Measurements from ENCODE around the gene C9orf40.
A peak's percentile ranks its signal among the peaks of the same experiment; 100 is the strongest.

Gene C9orf40

GRCh38 chr9:74960561-74960960, 7.8 kb upstream of the C9orf40 start:
- DNase-seq (ENCODE audit: extremely low spot score) = no peak
- CTCF ChIA-PET = interaction anchor here (3.2 kb wide), 1 partner anchor 9 kb away, joined by 16 read pairs; the partner anchor contains the start of gene C9orf40

DNA sequence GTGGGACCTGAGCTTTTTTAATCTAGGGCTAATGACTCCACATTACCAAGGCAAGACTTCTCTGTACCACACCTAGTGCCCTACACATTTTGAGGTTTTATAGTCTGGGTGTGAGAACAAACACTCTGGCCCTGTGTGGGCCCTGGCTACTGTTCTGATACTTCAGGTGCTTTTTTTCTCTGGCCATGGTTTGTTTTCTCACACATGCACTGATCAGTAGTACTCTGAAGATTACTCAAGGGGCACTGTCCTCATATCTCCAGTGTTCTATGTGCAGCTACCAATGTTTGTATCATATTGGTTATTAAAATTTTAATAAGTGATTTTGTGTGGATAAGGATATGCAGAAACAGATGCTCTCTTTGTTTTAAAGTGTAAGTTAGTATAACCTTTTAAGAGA, 5.9 kb upstream of the C9orf40 start:
- ChIA-PET CTCF (interaction anchor here (0.6 kb wide), 1 partner anchor 14 kb away, joined by 3 read pairs; no protein-coding TSS in a partner anchor), POLR2A (no interaction called here)
- TF ChIP-seq, protein P1, sequence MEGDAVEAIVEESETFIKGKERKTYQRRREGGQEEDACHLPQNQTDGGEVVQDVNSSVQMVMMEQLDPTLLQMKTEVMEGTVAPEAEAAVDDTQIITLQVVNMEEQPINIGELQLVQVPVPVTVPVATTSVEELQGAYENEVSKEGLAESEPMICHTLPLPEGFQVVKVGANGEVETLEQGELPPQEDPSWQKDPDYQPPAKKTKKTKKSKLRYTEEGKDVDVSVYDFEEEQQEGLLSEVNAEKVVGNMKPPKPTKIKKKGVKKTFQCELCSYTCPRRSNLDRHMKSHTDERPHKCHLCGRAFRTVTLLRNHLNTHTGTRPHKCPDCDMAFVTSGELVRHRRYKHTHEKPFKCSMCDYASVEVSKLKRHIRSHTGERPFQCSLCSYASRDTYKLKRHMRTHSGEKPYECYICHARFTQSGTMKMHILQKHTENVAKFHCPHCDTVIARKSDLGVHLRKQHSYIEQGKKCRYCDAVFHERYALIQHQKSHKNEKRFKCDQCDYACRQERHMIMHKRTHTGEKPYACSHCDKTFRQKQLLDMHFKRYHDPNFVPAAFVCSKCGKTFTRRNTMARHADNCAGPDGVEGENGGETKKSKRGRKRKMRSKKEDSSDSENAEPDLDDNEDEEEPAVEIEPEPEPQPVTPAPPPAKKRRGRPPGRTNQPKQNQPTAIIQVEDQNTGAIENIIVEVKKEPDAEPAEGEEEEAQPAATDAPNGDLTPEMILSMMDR (IDR thresholded peaks at IDR 0.05; ENCODE audit: control extremely low read depth, extremely low read depth, low read depth, missing control alignments) = no peak
- no peak for DNase-seq (ENCODE audit: extremely low spot score)

More at GRCh38 chr9:74960561-74960960, 7.8 kb upstream of the C9orf40 start:
- POLR2A ChIA-PET = no interaction called here
- TF ChIP-seq, protein P1 (IDR thresholded peaks at IDR 0.05; ENCODE audit: control extremely low read depth, extremely low read depth, low read depth, missing control alignments) = no peak

- POLR2A ChIA-PET = interaction anchor here (1.1 kb wide), 1 partner anchor 10 kb away, joined by 3 read pairs; no protein-coding TSS in a partner anchor
- no peak for DNase-seq (ENCODE audit: extremely low spot score)
- TF ChIP-seq, protein P1 (IDR thresholded peaks at IDR 0.05; ENCODE audit: control extremely low read depth, extremely low read depth, low read depth, missing control alignments) = no peak
- CTCF ChIA-PET = interaction anchor here (0.9 to 4.3 kb wide), 8 partner anchors 8 to 180 kb away, joined by 3 to 28 read pairs (median 12); partner anchors contain the start of genes CARNMT1 and NMRK1
Measured at GRCh38 chr9:74953235-74953751, 581 bp upstream of the C9orf40 start.

GRCh38 chr9:74951725-74952151, 974 bp downstream of the C9orf40 start:
- ChIA-PET POLR2A (interaction anchor here (0.7 to 1.5 kb wide), 3 partner anchors 9 to 136 kb away, joined by 3 to 6 read pairs (median 3); partner anchors contain the start of genes NMRK1 and OSTF1), CTCF (interaction anchor here (0.6 to 4.3 kb wide), 37 partner anchors 8 to 230 kb away, joined by 3 to 28 read pairs (median 4); partner anchors contain the start of genes CARNMT1, NMRK1 and OSTF1)
- DNase-seq (ENCODE audit: extremely low spot score) = peak; percentile 26
- TF ChIP-seq, protein P1 (IDR thresholded peaks at IDR 0.05; ENCODE audit: control extremely low read depth, extremely low read depth, low read depth, missing control alignments) = no peak

GRCh38 chr9:74951107-74951720, 1.5 kb downstream of the C9orf40 start:
- POLR2A ChIA-PET = interaction anchor here (1.5 kb wide), 1 partner anchor 137 kb away, joined by 3 read pairs; the partner anchor contains the start of genes NMRK1 and OSTF1
- TF ChIP-seq, protein P1 (IDR thresholded peaks at IDR 0.05; ENCODE audit: control extremely low read depth, extremely low read depth, low read depth, missing control alignments) = no peak
- CTCF ChIA-PET = interaction anchor here (0.8 to 4.3 kb wide), 12 partner anchors 10 to 230 kb away, joined by 3 to 28 read pairs (median 6); partner anchors contain the start of genes CARNMT1, NMRK1 and OSTF1
- no peak for DNase-seq (ENCODE audit: extremely low spot score)
